Stimulated activated CD4-positive, alpha-beta T cell treated with anti-CD3 and anti-CD28 coated beads, Interleukin-12 subunit alpha, Interleukin-12 subunit beta, amount 100 ng/mL, for 48 hours (primary cell): Measurements from ENCODE around the gene CCDC24.

ENCODE experiments used
- DNase-seq, 3 donors: peaks; one replicate each; pipeline ENCODE4 v3.0.0-alpha.2; 2020; ENCODE audit warnings: low read depth in 2 of 3, low spot score in 1 of 3

CCDC24 gene

DNA sequence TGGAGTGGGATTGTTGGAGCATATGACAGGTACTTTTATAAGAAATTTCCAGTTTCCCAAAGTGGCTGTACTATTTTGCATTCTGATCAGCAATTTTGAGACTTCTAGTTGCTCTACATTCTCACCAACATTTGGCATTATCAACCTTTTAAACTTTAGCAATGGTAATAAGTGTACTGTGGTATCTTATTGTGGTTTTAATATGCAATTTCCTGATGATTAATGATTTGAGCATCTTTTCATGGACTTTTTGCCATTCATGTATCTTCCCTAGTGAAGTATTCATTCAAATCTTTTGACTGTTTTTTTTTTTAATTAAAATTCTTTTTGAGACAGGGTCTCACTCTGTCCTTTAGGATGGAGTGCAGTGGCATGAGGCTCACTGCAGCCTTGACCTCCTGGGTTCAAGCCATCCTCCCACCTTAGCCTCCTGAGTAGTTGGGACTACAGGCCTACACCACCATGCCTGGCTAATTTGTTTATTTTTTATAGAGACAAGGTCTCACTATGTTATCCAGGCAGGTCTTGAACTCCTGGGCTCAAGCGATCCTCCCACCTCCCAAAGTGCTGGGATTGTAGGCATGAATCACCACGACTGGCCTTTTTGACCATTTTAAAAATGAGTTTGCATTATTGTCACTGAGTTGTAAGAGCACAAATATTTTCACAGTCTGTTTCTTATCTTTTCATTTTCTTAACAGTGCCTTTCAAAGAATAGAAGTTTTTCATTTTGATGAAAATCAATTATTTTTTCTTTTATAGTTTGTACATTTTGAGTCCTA lies 47.7 kb downstream of the CCDC24 start:
- no peak for DNase-seq

DNA sequence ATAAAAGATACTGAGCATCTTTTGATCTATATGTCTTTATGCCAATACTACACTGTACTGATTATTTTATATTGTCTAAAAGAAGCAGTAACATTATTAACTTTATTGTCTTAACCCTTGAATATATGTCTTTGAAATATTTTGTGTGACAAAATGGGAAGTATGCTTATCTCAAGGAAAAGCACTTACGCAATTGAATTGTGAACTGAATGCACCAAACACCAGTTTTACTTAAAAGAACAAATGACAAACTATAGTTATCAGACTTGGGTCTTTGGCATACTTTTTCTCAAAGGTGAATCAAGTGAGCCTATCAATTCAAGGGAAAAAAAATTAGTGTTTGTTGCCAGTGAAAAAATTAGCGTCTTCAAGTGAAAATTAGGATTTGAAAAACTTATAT lies 49.0 kb downstream of the CCDC24 start:
- DNase-seq, result no peak

DNA sequence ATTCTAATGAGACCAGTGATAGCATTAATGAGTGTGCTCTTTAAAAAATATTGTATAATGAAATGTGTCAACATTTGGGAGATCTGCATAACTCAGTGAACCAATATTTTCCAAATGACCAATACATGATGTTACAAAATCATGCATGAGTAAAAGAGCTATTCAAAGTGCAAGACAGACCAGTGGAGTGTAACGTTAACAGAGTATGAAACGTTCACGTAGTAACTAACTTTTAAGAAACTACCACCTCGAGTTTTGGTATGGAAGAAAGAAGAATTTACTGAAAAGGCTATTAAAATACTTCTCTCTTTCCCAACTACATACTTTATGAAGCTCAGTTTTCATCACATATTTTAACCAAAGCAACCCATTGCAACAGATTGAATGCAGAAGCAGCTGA lies 49.4 kb downstream of the CCDC24 start:
- DNase-seq, result no peak

DNA sequence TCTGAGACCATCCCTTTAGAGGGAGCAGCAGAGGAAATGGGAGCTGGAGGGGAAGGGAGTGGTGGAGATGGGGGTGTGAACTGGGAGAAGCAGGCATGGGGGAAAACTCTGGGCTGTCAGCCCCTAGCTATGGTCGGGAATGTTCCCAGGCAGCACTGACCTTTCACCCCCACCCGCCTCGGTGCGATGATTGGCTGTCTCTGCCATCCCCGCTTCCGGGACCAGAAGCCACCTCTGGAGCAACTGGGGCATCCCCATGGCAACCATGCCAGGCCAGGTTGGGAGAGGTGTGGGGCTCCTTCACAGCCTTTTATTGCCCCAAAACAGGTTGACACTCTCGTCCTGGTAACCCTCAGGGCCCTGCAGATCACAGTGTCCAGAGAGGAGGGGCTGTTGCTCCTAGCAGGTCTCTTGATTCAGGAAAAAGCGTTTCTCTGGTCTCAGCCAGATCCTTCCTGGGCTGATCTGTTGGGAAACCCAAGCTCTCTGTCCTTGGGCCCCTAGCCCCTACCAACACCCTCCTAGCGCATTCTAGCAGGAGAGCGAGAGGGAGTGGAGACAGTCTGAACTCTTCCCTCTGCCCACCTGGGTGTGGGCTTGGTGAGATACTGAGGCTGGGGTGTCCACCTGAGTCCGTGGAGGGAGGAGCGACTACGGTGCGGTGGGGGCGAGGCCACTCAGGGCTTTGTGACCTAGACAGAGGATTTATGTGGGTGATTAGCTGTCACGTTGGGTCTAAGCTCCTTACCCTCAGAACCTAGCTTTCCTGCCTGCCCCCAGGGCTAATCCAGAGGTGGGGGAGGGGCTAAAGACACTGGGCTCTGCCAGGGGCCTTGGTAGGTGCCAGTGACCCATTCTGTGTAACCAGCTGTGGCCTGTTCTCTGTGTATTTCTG lies 52.0 kb downstream of the CCDC24 start:
- no peak for DNase-seq

DNA sequence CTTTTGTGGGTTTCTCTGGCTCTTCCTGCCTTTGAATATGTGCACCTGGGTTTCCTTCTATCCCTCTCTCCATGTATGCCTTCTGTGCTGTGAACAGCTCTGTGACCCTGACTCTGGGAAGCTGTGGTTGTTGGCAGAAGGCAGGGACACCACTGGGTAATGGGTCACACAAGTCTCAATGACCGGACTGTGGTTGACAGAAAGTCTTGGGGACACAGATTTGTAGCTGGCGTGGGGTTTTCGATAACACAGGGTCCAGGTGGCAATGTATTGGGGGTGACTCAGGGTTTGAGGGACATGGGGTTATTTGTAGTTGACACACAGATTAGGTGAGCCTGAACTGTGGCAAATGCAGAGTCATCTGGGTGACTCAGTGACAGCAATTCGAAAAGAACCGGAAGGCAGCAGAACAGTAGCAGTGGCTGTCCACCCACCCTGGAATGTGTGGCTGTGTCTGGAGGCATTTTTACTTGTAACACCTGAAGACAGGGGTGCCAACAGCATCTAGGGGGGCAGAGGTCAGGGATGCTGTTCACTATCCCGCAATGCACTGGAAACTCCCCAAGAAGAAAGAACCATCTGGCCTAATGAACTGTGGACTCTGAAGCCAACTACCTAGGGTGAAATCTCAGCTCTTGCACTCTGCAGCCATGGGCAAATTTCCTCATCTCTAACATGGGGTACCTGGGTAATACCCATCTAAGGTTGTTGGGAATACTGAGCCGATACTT lies 52.8 kb downstream of the CCDC24 start:
- no peak for DNase-seq

DNA sequence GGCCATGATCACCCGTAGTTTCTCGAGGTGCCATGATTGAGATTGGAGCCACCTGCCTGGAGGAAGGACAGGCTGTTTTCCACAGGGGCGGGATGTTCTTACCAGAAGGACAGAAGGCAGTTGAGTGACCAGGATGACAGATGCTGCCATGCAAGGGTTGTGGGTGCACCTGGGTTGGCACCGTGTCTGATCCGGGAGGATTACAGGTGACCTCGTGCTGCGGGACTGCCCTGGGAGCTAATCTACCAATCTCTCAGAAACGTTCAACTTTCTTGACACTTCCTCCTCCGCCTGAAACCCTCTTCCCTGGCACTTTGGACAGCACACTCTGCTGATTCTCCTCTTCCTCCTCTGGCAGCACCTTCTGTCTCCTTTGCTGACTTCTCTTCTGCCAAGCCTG lies 53.7 kb downstream of the CCDC24 start:
- DNase-seq, result no peak
